ENCODE results near the gene C1orf226. TPM values are rescaled to one million over a fixed set of nuclear protein-coding genes. Genes with fewer than 3 reads are reported as not detected.

The C1orf226 gene
- polyA plus RNA-seq, 1 donor (not counting 4 experiments of a cell fraction or from before 2014, with no cell fraction given) = 0.12 TPM

- H3K9ac ChIP-seq (ENCODE audit: control insufficient read depth, extremely low read depth, insufficient read depth, low read length) = no peak overlapping the region
- dilution Hi-C loops (cut with MboI; ENCODE audit: extremely low pct_ligation_motif_present, low sequenced_read_pairs) = no loop called here
Measured at GRCh38 chr1:162360237-162360873, 21.2 kb upstream of the C1orf226 start.

DNA sequence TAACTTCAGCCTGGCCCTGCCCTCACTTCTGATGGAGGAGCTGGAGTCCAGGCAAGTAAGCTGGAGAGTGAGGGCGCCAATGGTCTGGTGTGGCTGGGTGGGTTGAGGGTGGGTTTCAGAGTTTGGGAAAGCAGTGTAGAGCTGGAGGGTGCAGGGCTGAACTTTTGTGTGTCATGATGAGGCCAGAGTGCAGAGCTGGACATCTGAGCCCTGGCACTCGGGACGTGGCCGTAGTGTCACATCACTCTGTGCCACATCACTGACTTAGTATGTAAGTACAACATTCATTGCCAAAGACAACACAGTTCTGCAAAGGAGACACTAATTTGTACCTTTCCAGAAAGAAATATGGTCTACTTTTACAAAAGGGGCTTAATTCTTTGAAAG is 20.7 kb upstream of the C1orf226 start:
- H3K27ac ChIP-seq (ENCODE audit: control insufficient read depth, insufficient read depth, low read length) = no peak overlapping the region

More at GRCh38 chr1:162360237-162360873, 21.2 kb upstream of the C1orf226 start:
- no peaks in the 10 kb centered on the region for H3K9me3 ChIP-seq (ENCODE audit: control insufficient read depth, low read depth, low read length)
- peaks cover 6% of the 10 kb centered on the region for H3K27me3 ChIP-seq (ENCODE audit: control insufficient read depth, extremely low read depth, insufficient read depth, low read length)
- H3K27ac ChIP-seq (ENCODE audit: control insufficient read depth, insufficient read depth, low read length) = no peak overlapping the region
- H3K4me2 ChIP-seq (ENCODE audit: control insufficient read depth, extremely low read depth, insufficient read depth, low read depth, low read length) = no peak overlapping the region
- no peak for FAIRE-seq
- H3K4me3 ChIP-seq (ENCODE audit: control insufficient read depth in 2 of 3, extremely low read depth in 1 of 3, insufficient read depth in 2 of 3, low read depth in 1 of 3, low read length in 3 of 3) = no peak overlapping the region
- no peaks in the 10 kb centered on the region for H3K9me1 ChIP-seq (ENCODE audit: control insufficient read depth, extremely low read depth, insufficient read depth, low read length)
- no peaks in the 10 kb centered on the region for H3K4me1 ChIP-seq (ENCODE audit: control insufficient read depth, extremely low read depth, insufficient read depth, low read length)
- no peaks in the 10 kb centered on the region for H4K20me1 ChIP-seq (ENCODE audit: control insufficient read depth, extremely low read depth, insufficient read depth, low read length)
- no peaks in the 10 kb centered on the region for H3K36me3 ChIP-seq (ENCODE audit: control insufficient read depth in 2 of 2, extremely low read depth in 1 of 2, insufficient read depth in 2 of 2, low read length in 2 of 2)
- TF ChIP-seq EZH2 (IDR thresholded peaks at IDR 0.05; ENCODE audit: low read length) (no peak), CTCF (optimal IDR thresholded peaks at IDR 0.05 in 1 of 3, IDR thresholded peaks at IDR 0.05 in 1 of 3, conservative IDR thresholded peaks at IDR 0.05 in 1 of 3; ENCODE audit: extremely low read depth in 1 of 3, insufficient read depth in 2 of 3, low read length in 3 of 3) (no peak)
- H2AFZ ChIP-seq (ENCODE audit: control insufficient read depth, low read length) = no peak overlapping the region
- no peak for DNase-seq (ENCODE audit: low read depth, low spot score)
- H3K79me2 ChIP-seq (ENCODE audit: control insufficient read depth, insufficient read depth, low read length) = no peaks in the 10 kb centered on the region

More for the DNA sequence above, 20.7 kb upstream of the C1orf226 start:
- FAIRE-seq = no peak
- Histone ChIP-seq H3K4me1 (ENCODE audit: control insufficient read depth, extremely low read depth, insufficient read depth, low read length) (no peaks in the 10 kb centered on the region), H3K27me3 (ENCODE audit: control insufficient read depth, extremely low read depth, insufficient read depth, low read length) (peaks cover 6% of the 10 kb centered on the region), H3K9me3 (ENCODE audit: control insufficient read depth, low read depth, low read length) (no peaks in the 10 kb centered on the region), H3K36me3 (ENCODE audit: control insufficient read depth in 2 of 2, extremely low read depth in 1 of 2, insufficient read depth in 2 of 2, low read length in 2 of 2) (no peaks in the 10 kb centered on the region), H3K9me1 (ENCODE audit: control insufficient read depth, extremely low read depth, insufficient read depth, low read length) (no peaks in the 10 kb centered on the region), H3K9ac (ENCODE audit: control insufficient read depth, extremely low read depth, insufficient read depth, low read length) (no peak overlapping the region), H3K79me2 (ENCODE audit: control insufficient read depth, insufficient read depth, low read length) (no peaks in the 10 kb centered on the region), H2AFZ (ENCODE audit: control insufficient read depth, low read length) (no peak overlapping the region), H3K4me2 (ENCODE audit: control insufficient read depth, extremely low read depth, insufficient read depth, low read depth, low read length) (no peak overlapping the region), H3K4me3 (ENCODE audit: control insufficient read depth in 2 of 3, extremely low read depth in 1 of 3, insufficient read depth in 2 of 3, low read depth in 1 of 3, low read length in 3 of 3) (no peak overlapping the region), H4K20me1 (ENCODE audit: control insufficient read depth, extremely low read depth, insufficient read depth, low read length) (no peaks in the 10 kb centered on the region)
- dilution Hi-C loops (cut with MboI; ENCODE audit: extremely low pct_ligation_motif_present, low sequenced_read_pairs) = no loop called here
- DNase-seq (ENCODE audit: low read depth, low spot score) = no peak
- no peak for TF ChIP-seq EZH2 (IDR thresholded peaks at IDR 0.05; ENCODE audit: low read length)
- no peak for TF ChIP-seq CTCF (optimal IDR thresholded peaks at IDR 0.05 in 1 of 3, IDR thresholded peaks at IDR 0.05 in 1 of 3, conservative IDR thresholded peaks at IDR 0.05 in 1 of 3; ENCODE audit: extremely low read depth in 1 of 3, insufficient read depth in 2 of 3, low read length in 3 of 3)
